Fibroblast of upper back skin (primary cell): ENCODE measurements around the gene BDH2.

Source experiments
- DNase-seq: peaks from one replicate; pipeline ENCODE4 v3.0.0-alpha.2; 2013

Gene BDH2

GRCh38 chr4:103099691-103100392 lies at the start of gene BDH2:
Gene BDH2 (minus strand): TSS chr4:103099834. CDS start chr4:103096254, 3,580 bp downstream.
- DNase-seq = peak; percentile 95

- DNase-seq = no peak
Observed at GRCh38 chr4:103144926-103145325, 45.3 kb upstream of the BDH2 start.

- DNase-seq = peak; percentile 32
Observed at GRCh38 chr4:103137446-103137827, 37.8 kb upstream of the BDH2 start.

GRCh38 chr4:103136671-103137445 lies 37.2 kb upstream of the BDH2 start:
- DNase-seq = no peak

- no peak for DNase-seq
Observed at GRCh38 chr4:103129174-103129573, 29.5 kb upstream of the BDH2 start.

GRCh38 chr4:103126126-103126525 lies 26.5 kb upstream of the BDH2 start:
- DNase-seq = no peak

- no peak for DNase-seq
Observed at GRCh38 chr4:103123114-103123513, 23.5 kb upstream of the BDH2 start.

- DNase-seq = peak; percentile 44
Observed at GRCh38 chr4:103118166-103118565, 18.5 kb upstream of the BDH2 start.

DNA sequence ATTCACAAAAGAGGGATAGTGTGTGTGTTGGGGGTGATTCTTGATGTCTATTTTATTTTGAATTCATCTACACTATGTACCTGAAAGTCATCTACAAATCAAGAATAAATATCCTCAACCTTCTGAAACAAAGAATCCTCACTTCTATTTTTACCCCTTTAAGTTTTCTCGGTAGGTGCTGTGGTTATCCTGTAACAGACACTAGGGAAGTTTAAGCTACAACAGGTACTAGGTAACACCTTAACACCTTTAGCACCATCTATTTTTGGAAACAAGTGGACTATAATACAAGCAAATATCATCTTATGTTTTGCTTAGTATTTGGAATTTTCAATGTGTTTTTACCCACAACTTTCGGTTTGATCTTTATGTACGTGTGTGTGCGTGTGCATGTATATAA lies 12.0 kb upstream of the BDH2 start:
- DNase-seq = no peak

- DNase-seq = no peak
Observed at GRCh38 chr4:103108542-103108941, 8.9 kb upstream of the BDH2 start.

DNA sequence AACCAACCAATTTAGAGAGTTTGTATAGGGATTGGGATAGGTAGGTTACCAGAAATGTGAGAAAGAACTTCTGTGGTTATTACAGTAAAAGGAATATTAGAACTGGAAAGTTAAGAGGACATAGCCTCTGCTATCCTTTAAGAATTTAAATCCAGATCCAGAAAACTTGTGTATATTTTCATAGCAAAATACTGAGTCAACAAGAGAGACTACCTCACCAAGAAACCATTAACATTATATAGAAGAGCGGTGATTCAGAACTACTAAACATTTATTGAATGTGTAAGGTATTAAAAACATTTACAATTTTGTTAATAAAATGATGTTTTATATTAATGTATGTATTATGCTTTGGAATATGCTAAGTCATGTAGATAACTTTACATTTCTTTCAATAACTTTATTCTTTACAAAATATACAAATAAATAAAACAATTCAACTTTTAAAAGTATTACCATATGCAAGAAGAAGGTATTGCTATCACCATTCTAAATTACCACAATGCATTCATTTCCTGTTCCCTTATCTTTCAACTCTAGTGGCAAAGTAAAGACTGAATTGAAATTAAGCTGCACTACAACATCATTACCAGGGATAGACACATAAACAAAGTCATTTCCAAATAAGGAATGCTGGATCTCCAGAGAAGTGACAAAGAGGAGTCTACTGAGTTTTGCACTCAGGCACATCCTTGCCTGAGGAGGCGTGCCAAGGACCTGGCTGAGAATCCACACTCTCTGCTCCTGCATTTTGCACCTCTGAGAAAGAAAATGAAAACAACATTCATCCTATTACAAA lies 6.1 kb upstream of the BDH2 start:
- DNase-seq = no peak

- DNase-seq = no peak
Observed at GRCh38 chr4:103104886-103105285, 5.3 kb upstream of the BDH2 start.

- no peak for DNase-seq
Observed at GRCh38 chr4:103100691-103101090, 1.1 kb upstream of the BDH2 start.

DNA sequence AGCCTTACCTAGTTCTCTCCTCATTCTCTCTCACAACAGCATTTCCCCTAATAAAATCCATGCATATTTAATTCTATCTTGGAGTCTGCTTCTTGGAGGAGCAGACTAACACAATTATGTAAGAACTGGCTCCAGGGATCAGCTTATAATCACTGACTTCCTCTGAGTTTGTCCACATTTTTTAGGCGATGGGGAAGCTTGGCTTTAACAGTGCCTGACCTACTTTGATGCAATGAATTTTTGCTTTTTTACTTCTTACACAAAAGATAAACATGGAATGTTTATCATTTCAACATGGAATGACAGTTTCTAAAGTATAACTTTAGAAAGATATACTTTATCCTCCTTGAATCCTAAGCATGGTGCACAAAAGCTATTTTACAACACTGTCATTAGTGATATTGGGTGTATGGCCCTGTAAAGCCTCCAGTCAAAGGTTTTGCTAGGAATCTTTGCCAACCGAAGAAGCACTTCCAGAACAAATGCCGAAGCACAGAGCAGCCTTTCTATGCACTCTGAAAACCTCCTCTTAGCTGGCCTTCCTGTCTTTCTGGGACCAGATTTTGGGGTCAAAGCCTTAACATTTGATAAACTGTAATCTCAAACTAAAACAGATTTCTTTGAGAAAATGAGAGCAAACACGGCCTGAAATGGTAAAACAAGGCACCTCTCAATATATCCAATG lies 736 bp downstream of the BDH2 start:
- no peak for DNase-seq

- DNase-seq = no peak
Observed at GRCh38 chr4:103098341-103098740, 1.3 kb downstream of the BDH2 start.

DNA sequence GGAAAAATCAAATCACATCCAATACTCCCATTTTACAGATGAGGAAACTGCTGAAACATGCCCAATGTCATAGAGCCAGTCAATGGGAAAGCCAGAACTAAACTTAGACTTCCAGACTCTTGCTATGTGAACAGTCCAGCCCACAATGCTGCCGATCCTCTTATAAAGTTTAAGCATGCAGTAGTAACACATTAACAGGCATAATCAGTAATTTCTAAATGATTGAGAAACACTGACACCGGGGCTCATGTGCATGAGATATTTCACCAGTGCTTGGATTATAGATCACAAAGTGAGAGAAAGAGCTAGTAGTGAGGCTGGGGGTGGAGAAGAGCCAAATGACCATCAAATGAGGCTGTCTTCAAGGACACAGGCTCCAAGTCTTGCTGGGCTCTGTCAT lies 2.5 kb downstream of the BDH2 start:
- no peak for DNase-seq

GRCh38 chr4:103095080-103095479 lies 4.6 kb downstream of the BDH2 start:
- DNase-seq = no peak

DNA sequence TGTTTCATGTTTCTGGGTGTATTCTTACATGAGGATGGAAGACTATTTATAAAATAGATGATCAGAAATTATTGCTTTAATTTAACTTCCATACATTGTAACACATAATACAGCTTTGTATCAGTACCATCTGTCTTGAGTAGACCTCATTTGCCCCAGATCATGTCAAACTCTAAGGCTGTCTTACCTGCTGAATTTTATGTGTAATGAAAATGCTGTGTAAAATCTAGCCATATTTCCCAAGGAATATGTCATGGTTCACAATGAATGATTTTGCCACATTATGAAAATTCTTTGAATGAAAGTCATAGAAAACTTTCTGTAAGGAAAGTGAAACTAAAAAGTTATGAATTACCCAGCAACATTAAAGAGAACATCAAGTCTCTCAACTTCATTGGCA lies 7.4 kb downstream of the BDH2 start:
- no peak for DNase-seq

DNA sequence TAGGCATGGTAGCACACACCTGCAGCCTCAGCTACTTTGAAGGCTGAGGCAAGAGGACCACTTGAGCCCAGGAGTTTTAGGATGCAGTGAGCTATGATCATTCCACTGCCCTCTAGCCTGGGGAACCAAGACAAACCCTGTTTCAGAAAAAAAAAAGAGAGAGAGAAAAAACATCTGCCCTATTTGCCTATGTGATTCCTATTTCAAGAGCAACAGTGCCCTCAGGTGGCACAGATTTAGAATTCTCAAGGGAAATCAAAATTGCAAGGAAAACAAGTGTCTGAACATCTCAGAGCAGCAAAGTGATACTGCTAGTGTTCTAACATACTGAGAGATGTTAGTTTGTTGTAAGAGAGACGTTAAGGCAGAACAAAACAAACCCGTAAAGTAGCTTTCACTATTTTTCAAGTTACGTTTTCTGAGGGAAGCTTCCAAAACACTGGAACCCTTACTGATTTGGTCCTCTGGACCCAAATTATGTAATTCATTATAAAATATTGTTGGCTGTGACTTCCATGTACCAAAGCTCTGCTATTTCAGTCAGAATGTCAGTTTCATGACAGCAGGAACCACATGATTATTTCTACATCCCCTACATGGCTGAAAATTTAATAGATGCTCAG lies 7.9 kb downstream of the BDH2 start:
- peak; percentile 69 for DNase-seq

GRCh38 chr4:103089481-103089880 lies 10.2 kb downstream of the BDH2 start:
- no peak for DNase-seq

GRCh38 chr4:103086551-103086950 lies 13.1 kb downstream of the BDH2 start:
- DNase-seq = no peak

- DNase-seq = no peak
Observed at GRCh38 chr4:103085555-103086196, 14.0 kb downstream of the BDH2 start.
